Type B pancreatic cell (in vitro differentiated cells): ENCODE results near the gene TBX20. TPM values are rescaled to one million over a fixed set of nuclear protein-coding genes. Genes with fewer than 3 reads are reported as not detected.

Experiments
- DNase-seq: peaks from one replicate; pipeline ENCODE4 v3.0.0; 2021; ENCODE audit warnings: mixed read lengths; ENCODE audit not compliant: unreplicated experiment; ENCODE audit errors: extremely low spot score
- H3K27ac Mint-ChIP-seq: 2 replicates; pipeline ENCODE4 v1.8.0; 2021; ENCODE audit warnings: mild to moderate bottlenecking, mixed read lengths
- H3K27me3 Mint-ChIP-seq: 2 replicates; pipeline ENCODE4 v1.8.0; 2021; ENCODE audit warnings: mixed read lengths
- H3K36me3 Mint-ChIP-seq: 2 replicates; pipeline ENCODE4 v1.8.0; 2021; ENCODE audit warnings: mixed read lengths
- H3K4me1 Mint-ChIP-seq: one replicate; pipeline ENCODE4 v1.8.0; 2021; ENCODE audit warnings: mixed read lengths; ENCODE audit not compliant: unreplicated experiment
- H3K4me3 Mint-ChIP-seq: 2 replicates; pipeline ENCODE4 v1.8.0; 2021; ENCODE audit warnings: mild to moderate bottlenecking, mixed read lengths
- H3K9me3 Mint-ChIP-seq: 2 replicates; pipeline ENCODE4 v1.8.0; 2021; ENCODE audit warnings: mixed read lengths
- long read RNA-seq: library from polyadenylated mRNA; unstranded; transcript quantifications from one replicate; pipeline ENCODE4 v2.0.0, GENCODE V29; 2020
- total RNA-seq: library from RNA; stranded (reverse); gene quantifications from 2 replicates; pipeline ENCODE4 v1.2.1, GENCODE V29; 2021; ENCODE audit warnings: low replicate concordance
- TF ChIP-seq, protein P1 (sequence below): fragments of 200-600 bp; sonication (generic); conservative IDR thresholded peaks from 2 replicates; pipeline ENCODE4 v1.5.0; 2021; ENCODE audit warnings: antibody characterized with exemption, mild to moderate bottlenecking

TBX20 gene, protein sequence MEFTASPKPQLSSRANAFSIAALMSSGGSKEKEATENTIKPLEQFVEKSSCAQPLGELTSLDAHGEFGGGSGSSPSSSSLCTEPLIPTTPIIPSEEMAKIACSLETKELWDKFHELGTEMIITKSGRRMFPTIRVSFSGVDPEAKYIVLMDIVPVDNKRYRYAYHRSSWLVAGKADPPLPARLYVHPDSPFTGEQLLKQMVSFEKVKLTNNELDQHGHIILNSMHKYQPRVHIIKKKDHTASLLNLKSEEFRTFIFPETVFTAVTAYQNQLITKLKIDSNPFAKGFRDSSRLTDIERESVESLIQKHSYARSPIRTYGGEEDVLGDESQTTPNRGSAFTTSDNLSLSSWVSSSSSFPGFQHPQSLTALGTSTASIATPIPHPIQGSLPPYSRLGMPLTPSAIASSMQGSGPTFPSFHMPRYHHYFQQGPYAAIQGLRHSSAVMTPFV
- total RNA-seq, result 0.46 and 0.48 TPM in 2 replicates
- long read RNA-seq, result 0 reads

GRCh38 chr7:35253710-35254495 is at the start of gene TBX20:
Gene TBX20 (minus strand): TSS chr7:35254100. CDS start chr7:35253620, 480 bp downstream.
- TF ChIP-seq, protein P1, sequence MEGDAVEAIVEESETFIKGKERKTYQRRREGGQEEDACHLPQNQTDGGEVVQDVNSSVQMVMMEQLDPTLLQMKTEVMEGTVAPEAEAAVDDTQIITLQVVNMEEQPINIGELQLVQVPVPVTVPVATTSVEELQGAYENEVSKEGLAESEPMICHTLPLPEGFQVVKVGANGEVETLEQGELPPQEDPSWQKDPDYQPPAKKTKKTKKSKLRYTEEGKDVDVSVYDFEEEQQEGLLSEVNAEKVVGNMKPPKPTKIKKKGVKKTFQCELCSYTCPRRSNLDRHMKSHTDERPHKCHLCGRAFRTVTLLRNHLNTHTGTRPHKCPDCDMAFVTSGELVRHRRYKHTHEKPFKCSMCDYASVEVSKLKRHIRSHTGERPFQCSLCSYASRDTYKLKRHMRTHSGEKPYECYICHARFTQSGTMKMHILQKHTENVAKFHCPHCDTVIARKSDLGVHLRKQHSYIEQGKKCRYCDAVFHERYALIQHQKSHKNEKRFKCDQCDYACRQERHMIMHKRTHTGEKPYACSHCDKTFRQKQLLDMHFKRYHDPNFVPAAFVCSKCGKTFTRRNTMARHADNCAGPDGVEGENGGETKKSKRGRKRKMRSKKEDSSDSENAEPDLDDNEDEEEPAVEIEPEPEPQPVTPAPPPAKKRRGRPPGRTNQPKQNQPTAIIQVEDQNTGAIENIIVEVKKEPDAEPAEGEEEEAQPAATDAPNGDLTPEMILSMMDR, result peak; percentile 24

DNA sequence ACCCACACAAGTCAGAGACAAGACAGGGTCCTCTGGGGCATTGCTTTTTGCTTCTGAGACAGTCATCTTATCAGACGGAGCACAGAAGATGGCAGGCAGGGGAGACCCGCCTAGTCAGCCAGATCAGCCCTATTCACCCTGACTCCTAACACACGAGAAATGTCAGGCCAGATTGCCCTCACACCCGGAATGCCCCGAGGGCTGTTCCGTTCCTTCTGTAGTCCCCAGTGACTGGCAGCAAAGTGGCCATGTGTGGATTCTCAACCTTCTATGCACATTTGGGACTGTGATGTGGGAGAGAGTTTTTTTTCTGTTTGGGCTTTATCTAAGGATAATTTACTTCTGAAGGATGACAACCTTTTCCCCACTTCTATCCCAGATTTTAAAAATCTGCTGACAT is 35.5 kb upstream of the TBX20 start:
- no peak for DNase-seq
- H3K4me1 Mint-ChIP-seq, result no peaks in the 10 kb centered on the region
- peaks cover 4% of the 10 kb centered on the region for H3K9me3 Mint-ChIP-seq
- TF ChIP-seq, protein P1, result no peak
- H3K27ac Mint-ChIP-seq, result no peak overlapping the region
- no peak overlapping the region for H3K4me3 Mint-ChIP-seq
- no peaks in the 10 kb centered on the region for H3K36me3 Mint-ChIP-seq
- peaks cover 25% of the 10 kb centered on the region for H3K27me3 Mint-ChIP-seq

More at GRCh38 chr7:35253710-35254495, at the start of gene TBX20:
- peaks cover 17% of the 10 kb centered on the region for H3K4me1 Mint-ChIP-seq
- H3K36me3 Mint-ChIP-seq, result no peaks in the 10 kb centered on the region
- peak within 1 kb of the TSS; percentile 84 for H3K4me3 Mint-ChIP-seq
- peaks cover 95% of the 10 kb centered on the region for H3K27me3 Mint-ChIP-seq
- peak within 1 kb of the TSS; percentile 72 for H3K27ac Mint-ChIP-seq
- no peaks in the 10 kb centered on the region for H3K9me3 Mint-ChIP-seq
- no peak for DNase-seq

GRCh38 chr7:35286986-35287385 is 33.1 kb upstream of the TBX20 start:
- no peak for DNase-seq
- TF ChIP-seq, protein P1, result no peak
- H3K4me1 Mint-ChIP-seq, result no peaks in the 10 kb centered on the region
- H3K27me3 Mint-ChIP-seq, result peaks cover 29% of the 10 kb centered on the region
- H3K36me3 Mint-ChIP-seq, result no peaks in the 10 kb centered on the region
- H3K9me3 Mint-ChIP-seq, result peaks cover under 1% of the 10 kb centered on the region
- H3K27ac Mint-ChIP-seq, result no peak overlapping the region
- H3K4me3 Mint-ChIP-seq, result no peak overlapping the region

DNA sequence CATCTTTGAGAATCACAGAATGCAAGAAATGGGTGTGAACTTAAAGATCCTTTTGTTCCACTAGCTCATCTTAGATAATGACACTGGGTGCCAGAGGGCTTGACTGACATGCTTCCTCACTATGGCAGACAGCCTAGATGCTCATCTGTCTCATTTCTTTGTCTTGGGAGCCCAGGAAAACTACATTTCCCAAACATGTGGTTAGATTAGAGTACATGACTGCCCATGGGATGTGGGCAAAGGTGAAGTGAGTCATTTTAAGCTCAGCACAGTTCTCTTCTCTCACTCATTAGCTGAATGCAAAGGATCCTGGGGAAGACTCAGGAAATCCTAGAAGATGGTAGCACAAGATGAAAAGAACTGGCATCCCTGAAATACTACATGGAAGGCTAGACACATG is 32.5 kb upstream of the TBX20 start:
- Mint-ChIP-seq H3K27ac (no peak overlapping the region), H3K4me3 (no peak overlapping the region), H3K27me3 (peaks cover 26% of the 10 kb centered on the region), H3K36me3 (no peaks in the 10 kb centered on the region), H3K9me3 (no peaks in the 10 kb centered on the region), H3K4me1 (no peaks in the 10 kb centered on the region)
- DNase-seq, result no peak
- TF ChIP-seq, protein P1, result no peak

- Mint-ChIP-seq H3K4me3 (no peak overlapping the region), H3K9me3 (no peaks in the 10 kb centered on the region), H3K27ac (no peak overlapping the region), H3K4me1 (no peaks in the 10 kb centered on the region), H3K27me3 (peaks cover 27% of the 10 kb centered on the region), H3K36me3 (no peaks in the 10 kb centered on the region)
- TF ChIP-seq, protein P1, result no peak
- DNase-seq, result no peak
Measured at GRCh38 chr7:35285799-35286198, 31.9 kb upstream of the TBX20 start.
